ENCODE data around the gene CDK14.

CDK14 gene

DNA sequence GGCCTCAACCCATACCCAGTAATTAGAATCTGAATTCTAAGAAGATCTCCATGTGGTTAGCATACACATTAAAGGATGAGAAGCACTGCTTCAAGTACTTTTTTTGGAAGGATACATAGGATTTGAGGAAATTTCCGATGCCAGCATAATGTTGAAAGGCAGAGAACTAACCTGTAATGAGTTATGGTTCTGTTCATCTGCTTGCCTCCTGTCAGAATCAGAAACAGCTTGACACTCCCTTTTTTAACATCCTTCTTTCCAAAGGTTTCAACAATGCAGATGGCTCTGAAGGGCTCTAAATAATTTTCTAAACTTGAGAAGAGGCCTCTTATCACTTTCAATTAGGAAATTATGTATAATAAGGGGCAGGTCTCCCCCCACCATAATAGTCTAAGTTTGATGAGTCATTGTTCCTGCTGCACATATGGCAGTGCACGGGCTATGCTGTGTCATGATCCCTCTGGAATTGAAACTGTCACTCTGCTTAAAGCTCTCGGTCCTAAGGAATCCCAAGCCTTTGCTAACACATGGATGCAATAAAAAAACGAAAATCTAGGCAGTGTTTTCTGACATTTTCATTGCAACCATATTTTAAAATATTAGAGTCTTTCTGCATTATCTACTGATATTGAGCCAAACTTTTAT lies 376.9 kb downstream of the CDK14 start:
- DNase-seq = no peak

DNA sequence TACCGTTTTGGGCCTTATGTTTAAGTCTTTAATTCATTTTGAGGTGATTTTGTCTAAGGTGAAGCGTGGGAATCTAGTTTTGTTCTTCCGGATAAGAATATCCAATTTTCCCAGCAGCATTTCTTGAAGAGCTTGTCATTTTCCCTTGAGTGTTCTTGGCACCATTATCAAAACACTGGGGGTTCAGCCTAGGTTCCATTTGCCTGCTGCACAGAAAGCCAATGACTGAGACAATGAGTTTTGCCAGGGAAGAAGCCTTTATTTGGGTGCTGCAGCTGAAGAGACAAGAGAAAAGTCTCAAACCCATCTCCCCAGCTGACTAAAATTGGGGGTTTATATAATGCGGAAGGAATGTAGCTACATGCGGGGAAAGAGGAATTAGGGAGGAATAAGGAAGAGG lies 380.9 kb downstream of the CDK14 start:
- DNase-seq = no peak

DNA sequence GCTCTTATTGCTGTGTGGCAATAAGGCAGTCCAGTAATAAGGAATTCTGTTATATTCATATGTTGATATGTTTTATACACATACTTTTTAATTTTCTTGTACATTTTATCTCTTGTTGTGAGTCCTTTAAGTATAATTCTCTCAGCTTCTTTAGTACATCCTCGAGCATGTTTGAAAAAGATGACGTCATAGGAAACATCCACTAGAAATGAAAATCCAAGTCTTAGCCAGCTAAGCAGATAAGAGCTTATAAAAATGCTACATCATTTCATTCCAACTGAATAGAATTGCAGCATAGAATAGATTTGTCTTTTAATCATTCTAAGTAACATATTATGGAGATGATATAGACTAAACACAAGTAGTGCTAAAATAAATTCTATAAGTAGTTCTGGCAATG lies 384.4 kb downstream of the CDK14 start:
- DNase-seq = no peak

DNA sequence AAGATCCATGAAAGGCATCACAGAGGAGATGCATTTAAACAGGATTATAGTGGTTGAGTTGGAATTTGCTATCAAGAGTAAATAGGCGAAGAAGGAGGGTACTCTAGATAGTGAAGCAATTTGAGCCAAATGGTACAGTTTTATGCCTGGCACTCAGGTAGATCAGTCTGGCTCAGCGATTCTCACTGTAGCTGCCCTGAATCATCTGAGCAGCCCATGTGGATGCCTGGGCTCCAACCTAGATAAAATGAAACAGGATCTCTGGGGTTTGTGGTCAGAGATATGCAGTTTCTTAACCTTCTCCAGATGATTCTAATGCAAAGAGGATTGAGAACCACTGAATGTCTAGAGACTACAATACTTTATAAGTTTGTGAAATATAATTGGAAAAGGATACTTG lies 386.1 kb downstream of the CDK14 start:
- no peak for DNase-seq

DNA sequence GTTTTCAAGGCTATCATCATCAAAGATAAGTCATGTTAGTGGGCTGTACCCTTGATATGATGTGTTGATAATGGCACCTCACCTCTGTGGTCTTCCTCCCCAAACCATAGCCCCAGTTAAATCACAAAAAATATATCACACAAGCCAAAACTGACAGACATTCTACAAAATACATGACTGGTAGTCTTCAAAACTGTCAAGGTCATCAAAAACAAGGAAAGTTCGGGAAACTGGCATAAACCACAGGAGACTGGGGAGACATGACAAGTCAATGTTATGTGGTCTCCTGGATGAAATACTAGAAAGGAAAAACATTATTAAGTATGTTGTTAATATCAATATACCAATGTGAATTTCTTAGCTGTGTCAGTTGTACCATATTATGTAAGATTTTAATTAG lies 388.6 kb downstream of the CDK14 start:
- no peak for DNase-seq

DNA sequence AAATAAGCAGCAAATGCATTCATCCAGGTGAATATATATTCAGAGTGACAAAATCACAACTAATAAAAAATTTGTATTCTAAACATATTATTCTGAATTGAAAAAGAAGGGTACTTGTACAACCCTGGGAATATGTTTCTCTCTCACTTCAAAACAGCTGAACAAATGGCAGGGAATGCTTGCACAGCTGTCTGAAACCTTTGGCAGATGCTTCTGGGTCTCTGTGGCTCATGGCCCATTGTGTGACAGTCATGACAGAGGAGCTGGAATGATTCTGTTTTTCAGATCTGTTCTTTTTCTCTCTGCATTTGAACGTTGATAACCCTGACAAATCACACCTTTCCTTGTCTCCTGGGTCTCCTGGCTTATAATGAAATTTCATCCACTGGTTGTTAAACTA lies 392.4 kb downstream of the CDK14 start:
- no peak for DNase-seq

DNA sequence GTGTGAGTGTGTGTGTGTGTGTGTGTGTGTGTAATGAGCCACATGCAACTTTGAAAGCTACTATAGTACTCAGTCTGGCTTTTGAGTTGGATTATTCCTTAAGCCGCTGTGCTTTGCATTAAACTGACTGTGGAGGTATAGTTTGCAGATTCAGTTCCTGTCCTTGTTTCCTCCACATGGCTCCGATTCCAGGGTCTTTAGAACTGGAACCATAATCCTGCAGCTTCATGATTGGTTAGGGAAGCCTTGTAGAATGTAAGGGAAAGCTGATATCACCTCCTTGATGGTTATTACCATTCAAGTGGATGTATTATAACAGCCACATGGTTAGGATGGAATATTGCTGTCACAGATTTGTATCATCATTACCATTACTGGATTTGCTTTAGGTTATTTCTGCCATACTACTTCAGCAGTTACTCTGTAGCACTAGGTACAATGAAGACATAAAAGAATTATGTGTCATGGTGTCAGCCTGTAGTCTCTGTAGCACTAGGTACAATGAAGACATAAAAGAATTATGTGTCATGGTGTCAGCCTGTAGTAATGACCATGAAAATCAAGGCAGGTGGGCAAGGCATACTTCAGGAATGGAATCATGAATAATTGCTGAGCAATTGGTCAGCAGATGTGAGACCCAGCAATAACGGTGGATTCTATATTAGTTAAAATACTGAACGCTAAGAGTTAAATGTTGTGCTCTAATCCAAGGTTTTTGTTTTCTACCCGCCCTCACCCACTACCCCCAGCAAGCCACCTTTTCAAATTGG lies 393.1 kb downstream of the CDK14 start:
- no peak for DNase-seq

DNA sequence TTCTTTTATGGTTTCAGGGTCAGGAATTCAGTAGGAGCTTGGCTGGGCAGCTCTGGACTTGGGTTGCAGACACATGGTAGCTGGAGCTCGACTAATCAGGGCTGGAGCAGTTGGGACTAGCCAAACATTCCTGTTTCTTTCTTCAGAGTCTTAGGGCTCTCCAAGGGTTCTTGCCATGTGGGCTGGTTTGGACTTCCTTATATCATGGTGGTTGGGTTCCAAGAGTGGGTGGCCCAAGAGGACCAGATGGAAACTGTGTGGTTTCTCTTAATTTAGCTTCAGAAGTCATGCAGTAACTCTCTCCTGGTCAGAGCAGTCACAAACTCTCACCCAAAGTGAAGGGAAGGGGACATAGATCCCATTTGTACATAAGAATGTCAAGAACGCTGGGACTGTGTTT lies 398.0 kb downstream of the CDK14 start:
- DNase-seq = no peak

DNA sequence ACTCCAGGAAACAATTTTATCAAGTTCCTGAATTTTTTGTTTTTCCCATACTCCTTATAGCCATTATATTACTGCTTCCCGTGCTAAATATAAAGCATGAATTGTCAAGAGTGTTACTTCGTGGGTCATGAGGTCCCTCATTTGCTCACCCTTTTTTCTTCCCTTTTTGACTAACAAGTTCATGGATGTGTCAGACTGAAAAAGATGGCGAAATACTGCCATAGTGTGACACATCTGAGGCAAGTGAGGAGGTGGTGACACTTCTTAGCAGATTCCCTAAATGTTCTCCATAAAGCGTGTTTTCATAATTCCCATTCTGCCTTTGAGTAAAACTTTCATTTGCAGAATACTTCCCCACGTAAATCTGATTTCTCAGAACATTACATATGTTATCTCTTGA lies 398.5 kb downstream of the CDK14 start:
- no peak for DNase-seq

DNA sequence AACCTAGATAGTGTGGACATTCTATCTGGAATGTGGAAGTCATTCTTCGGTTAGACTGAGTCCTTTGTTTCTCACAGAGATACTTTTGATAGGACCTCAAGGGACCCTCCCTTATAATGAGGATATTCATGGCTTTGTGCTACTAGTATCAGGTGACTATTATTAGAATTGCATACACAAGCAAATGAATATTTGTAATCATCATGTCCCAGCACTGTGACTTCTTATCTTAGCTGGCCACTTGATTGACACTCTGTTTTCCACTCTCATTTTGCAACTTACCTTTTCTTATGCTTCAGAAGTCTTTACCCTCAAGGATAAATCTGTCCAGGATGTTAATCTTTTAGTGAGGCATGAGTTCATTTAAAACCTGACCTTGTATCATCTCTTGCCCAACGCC lies 399.9 kb downstream of the CDK14 start:
- DNase-seq = no peak

DNA sequence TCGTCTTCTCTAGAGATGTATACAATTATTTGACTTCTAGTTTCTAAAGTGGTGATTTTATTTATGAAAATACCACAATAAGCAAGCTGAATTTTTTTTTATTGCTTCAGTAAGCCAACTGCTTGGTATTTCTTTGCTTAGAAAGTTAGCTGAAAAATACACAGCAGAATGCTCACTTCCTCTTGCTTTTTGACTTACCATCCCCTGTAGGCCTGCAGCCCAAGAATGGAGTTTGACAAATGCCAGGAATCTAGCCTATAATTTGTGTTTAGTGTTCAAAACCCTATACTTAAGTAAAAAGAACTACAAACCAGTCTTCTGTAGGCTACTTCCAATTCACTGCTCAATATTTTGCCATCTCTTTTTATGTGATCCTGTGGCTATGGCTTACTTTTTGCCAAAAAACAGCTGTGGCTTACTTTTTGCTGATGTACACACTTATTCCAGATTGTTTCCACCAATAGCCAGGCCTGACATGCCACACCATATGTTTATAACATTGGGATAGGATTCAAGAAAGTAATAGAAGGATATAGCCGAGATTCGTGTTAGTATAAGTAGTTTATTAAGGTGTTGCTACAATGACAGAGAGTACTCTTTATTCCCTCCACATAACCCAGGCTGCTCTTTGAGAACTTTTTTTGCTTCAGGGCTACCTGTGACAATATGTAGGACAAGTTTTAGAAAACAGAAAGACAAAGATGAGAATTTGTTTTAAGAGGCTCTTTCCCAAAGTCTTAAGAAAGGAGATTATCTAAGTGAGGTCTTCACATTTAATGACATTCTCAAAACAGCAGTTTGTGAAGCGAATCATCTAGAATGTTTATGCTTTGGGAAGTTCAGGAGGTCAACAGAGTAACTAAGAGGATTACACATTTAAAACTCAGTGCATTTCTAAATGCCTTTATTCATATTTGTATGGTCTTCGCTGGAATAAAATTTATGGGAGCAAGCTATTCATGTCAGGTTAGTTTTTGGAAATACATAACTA lies 404.2 kb downstream of the CDK14 start:
- DNase-seq = no peak

DNA sequence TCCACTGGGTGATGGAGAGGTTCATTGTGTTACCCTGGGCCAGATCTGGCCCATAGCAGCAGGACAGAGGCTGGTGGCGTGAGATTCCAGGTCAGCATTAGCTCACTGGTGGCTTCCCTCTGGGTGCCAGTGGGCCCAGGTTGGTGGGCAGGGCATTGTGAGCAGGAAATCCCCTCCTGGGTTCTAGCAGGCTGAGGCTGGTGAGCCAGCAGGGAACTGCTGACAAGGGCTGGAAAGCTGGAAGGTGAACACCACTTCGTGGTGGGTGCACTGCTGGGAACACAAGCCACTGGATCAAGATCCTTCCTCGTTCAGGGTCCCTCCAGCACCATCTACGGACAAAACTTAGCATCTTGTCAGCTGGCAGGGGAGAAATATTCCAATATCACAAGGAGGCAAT lies 408.9 kb downstream of the CDK14 start:
- no peak for DNase-seq

DNA sequence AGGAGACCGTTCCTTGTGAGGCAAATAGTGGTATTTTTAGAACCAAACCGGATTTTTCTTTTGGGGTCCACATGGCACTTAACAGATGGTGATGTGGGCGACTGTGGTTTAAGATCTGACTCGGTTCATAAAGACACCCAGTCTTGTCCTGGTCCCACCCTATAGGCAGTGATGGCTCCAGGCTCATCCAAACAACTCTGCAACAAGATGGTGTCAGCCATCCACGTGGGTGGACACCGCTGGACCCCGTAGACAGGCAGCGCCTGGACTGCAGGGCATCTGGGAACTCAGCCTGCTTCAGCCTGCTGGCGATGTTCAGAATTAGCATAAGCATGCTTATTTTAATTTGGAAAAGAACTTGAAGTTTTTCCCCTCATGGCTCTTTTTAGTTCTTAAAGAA lies 409.7 kb downstream of the CDK14 start:
- DNase-seq = no peak

DNA sequence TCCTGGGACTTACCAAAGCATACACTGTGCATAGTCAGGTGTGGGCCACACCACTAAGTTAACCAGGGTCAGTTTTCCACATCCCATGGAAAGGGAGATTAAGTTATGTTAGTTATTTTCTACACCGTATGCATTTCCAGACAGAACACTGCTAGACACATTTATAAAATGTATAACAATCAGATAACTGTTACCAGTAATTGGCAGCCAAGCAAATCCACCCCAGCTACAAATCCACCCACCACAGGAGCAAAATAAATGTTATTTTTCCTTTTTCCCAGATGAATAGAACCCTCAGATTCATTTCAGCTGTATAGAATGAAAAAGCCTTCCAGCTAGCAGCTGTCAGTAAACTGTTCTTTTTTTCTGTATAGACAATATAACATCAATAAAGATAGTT lies 411.2 kb downstream of the CDK14 start:
- DNase-seq = no peak

DNA sequence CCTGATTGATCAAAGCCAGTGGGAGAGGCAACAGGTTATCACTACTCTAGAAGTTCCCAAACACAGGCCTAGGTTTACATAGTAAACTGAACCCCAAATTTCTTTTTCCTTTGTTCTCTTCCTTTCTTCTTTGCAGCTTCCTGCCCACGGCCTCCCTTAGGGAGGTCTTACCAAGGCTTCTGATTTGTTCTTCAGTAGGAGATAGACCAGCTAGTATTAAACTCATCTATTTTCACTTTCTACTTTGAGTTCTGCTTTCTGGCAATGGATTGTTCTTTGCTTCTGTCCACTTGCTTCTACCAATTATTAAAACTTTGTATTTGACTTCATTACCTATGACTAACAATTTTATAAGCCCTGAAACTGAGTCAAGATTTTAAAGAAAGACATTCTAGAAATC lies 417.0 kb downstream of the CDK14 start:
- DNase-seq = no peak

DNA sequence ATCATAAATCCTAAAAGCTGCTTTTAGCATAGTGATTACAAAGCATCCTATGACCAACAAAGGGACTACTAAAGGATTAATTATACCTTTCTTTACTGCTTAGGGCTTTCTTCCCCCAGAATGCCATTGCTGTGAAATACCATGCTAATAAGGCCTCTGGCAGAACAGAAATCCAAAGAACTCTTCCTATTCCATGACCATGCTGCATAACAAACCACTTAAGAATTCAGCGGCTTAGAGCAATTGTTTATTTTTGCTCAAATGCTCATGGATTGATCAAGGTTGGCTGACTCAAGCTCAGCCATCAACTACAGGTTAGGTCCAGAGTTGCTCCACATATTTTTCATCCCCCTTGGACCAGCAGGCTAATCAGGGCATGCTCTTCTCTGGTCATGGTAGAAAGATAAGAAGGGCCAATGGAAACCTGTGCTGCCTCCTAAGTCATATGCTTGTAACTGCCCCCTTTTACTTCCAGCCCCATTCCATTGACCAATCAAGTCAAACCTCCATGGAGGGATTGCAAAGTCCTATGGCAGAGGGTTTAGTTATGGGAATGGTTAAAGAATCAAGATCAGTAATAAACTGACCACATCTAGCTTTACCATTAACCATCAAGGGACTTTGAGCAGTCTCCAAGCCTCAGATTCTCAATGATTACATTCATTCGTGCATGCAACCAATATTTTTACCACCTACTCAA lies 423.7 kb downstream of the CDK14 start:
- no peak for DNase-seq

DNA sequence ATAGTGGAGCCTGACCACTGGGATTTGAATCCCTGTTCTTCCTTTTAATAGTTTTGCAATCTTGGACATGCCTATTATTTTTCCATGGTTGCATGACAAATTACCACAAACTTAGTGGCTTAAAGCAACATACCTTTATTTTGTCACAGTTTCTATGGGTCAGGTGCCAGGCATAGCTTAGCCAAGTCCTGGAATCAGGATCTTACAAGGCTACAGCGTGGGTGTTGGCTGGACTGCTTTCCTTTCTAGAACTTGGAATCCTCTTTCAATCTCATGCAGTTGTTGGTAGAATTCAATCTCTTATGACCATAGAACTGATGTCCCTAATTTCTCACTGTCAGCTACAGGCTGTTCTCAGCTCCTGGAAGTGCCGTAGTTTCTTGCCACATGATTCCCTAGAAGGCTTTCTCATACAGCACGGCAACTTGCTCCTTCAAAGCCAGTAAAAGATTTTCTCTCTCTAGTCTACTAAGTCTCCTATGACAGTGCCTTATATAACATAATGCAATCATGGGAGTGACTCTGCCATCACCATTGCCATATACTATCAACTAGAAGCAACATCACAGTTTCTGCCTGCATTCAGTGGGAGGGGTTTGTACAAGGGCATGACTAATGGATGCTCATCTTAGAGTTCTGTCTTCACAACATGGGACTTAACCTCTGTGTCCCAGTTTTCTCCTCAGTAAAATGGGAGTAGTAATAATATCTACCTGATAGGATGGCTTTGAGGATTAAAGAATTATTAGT lies 424.7 kb downstream of the CDK14 start:
- DNase-seq = no peak

DNA sequence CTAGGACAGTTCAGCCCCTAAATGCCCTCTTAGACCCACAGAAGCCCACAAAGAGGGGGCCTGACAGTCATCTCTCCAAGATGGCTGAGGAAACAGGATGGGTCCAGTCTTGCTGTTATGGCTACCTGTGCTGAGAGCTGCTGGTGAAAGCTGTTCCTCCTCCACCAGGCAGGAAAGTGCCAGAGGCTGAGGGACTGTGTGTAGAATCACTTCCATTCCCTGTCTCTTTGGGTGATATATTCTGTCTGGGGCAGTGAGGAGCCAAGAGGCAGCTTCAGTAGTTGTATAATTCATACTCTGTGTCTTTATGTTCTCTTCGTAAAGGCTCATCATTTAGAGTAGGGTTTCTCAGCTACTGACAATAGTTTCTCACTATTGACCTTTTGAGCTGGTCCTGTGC lies 425.8 kb downstream of the CDK14 start:
- DNase-seq = no peak

DNA sequence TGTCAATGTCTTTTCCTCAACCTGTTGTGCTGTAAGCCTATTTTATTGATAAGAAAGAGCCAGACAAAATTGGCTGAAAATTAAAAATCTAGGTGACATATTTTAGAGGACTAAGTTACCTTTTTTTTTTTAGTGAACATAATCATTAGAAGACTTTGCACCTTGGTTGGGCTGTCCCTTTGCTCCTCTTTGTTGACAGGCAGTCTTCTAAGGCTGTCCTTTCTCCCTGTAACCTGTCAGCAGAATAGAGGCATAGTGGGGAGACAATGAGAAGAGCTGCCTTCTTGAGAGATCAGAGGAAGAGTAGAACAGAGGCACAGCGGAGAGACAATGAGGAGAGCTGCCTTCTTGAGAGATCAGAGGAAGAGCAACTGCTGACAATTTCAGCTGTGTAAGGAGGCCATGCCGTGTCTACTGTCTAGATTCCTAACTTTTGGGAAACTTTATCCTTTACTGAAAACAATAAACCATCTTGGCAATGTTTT lies 429.8 kb downstream of the CDK14 start:
- DNase-seq = no peak

DNA sequence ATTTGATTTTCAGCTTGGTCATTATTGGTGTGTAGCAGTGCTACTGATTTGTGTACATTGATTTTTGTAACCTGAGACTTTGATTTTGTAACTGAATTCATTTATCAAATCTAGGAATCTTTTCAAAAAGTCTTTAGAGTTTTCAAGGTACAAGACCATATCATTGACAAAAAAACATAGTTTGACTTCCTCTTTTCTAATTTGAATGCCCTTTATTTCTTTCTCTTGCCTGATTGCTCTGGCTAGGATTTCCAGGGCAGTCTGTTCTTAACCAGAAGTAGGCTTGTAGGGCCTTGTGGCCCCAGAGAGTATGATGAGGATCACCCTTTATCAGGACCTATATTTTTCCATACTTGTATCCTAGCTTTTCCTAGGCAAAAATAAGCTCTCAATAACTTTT lies 433.6 kb downstream of the CDK14 start:
- no peak for DNase-seq

DNA sequence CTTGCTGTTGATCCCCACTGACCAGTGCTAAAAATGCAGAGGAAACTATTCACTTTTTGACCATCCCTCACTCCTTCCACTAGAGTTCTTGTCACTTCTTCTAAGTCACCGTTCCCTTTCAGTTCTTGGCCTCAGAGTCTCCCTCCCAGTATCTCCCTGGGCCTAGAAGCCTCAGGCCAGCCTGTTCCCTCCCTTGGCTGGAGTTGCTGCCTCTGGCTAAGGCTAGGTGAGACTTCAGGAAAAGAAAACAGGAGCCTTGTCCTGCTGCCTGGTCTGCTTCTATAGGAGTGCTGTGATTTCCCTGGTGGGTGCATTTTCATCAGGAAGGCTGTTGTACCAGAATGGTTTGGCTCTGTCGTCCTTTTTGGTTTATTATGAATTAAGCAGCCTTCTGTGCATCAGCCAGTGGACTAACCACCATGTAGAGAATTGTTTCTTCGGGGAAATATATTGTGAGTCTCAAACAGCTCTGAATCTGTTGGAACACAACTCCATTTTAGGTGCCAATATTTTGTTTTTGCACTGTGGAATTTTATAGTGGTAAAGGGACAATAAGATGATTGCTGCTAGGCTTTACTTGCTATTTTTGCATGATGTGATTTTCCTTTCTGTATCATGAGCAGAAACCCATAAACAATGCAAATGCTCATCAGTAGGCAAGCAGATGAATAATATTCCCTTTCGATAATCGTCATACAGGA lies 434.7 kb downstream of the CDK14 start:
- no peak for DNase-seq

DNA sequence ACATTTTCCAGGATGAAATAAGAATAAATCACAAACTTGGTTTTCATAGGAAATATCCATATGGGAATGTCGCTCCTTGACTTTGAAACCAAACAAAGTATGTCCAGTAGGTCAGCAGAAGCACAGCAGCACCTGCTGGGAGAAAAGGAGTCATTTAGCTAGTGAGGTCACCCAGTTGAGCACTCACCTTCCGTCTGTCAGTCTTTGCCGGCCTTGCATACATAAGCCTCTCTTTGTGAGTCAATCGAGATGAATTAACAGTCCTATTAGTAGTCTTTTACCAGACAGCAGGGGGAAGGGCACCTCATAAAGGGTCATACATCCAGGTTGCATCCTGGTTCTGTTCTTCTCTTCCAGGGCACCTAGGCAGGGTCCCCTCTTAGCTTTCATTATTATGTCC lies 435.6 kb downstream of the CDK14 start:
- no peak for DNase-seq

All from GF-D8 (cell line).